Panc1 (cell line): Measurements from ENCODE around the gene EFCC1. TPM values are rescaled to one million over a fixed set of nuclear protein-coding genes. Genes with fewer than 3 reads are reported as not detected.
A peak's percentile ranks its signal among the peaks of the same experiment; 100 is the strongest.

Experiments used
- ATAC-seq: fragments of 200-7000 bp; cut with Tn5 transposase; 2 replicates; pipeline ENCODE4 v1.9.1; 2020; ENCODE audit warnings: mild to moderate bottlenecking, moderate library complexity
- BruUV-seq: library from RNA; stranded (reverse); fragments of 400-500 nt; replicated peaks from 2 replicates; lab custom pipeline; 2021; lab: Mats Ljungman, UMichigan
- CTCF ChIA-PET: fragments of 300-600 bp; sonication (Branson Sonifier 250); formaldehyde crosslinking; loops from one replicate; lab custom pipeline; 2022; ENCODE audit warnings: antibody characterized with exemption; lab: Charles Lee
- POLR2A ChIA-PET: fragments of 300-600 bp; sonication (Branson Sonifier 250); formaldehyde crosslinking; loops from one replicate; lab custom pipeline; 2022; ENCODE audit warnings: antibody characterized with exemption; lab: Charles Lee
- DNase-seq: peaks from one replicate; pipeline ENCODE4 v3.0.0-alpha.2; 2010; ENCODE audit warnings: low read depth, low spot score
- H3K27ac ChIP-seq: 2 replicates; pipeline ENCODE4 v1.5.1; 2011; ENCODE audit warnings: mild to moderate bottlenecking, low read length, inconsistent platforms
- H3K27me3 ChIP-seq: fragments of 200-500 bp; sonication (Bioruptor generic); 2 replicates; pipeline ENCODE4 v1.6.0; 2014; ENCODE audit warnings: low read length, inconsistent platforms; ENCODE audit not compliant: control insufficient read depth, insufficient read depth
- H3K36me3 ChIP-seq: fragments of 200-500 bp; sonication (Bioruptor generic); 2 replicates; pipeline ENCODE4 v1.5.1; 2014; ENCODE audit warnings: inconsistent platforms, mild to moderate bottlenecking, low read length, moderate library complexity; ENCODE audit not compliant: control insufficient read depth, insufficient read depth
- H3K4me1 ChIP-seq: 2 replicates; pipeline ENCODE4 v1.5.1; 2011; ENCODE audit warnings: inconsistent platforms, mild to moderate bottlenecking, low read length, moderate library complexity; ENCODE audit not compliant: control insufficient read depth, insufficient read depth
- H3K4me3 ChIP-seq, 2 experiments: 2 replicates each; pipeline ENCODE4 v1.5.1; 2011 to 2012; ENCODE audit warnings: low read depth in 2 of 2, low read length in 2 of 2, mild to moderate bottlenecking in 2 of 2, inconsistent platforms in 1 of 2, moderate library complexity in 1 of 2
- H3K9me3 ChIP-seq: fragments of 200-500 bp; sonication (Bioruptor generic); 2 replicates; pipeline ENCODE4 v1.5.1; 2014; ENCODE audit warnings: low read depth, mild to moderate bottlenecking, inconsistent platforms, low read length, moderate library complexity; ENCODE audit not compliant: control insufficient read depth, insufficient read depth
- CTCF ChIP-seq: fragments of 450-650 bp; IDR thresholded peaks from 2 replicates; pipeline ENCODE4 v1.5.1; 2017; ENCODE audit warnings: mild to moderate bottlenecking
- POLR2AphosphoS5 ChIP-seq: IDR thresholded peaks from 2 replicates; pipeline ENCODE4 v1.6.1; 2012; ENCODE audit warnings: mild to moderate bottlenecking, low read depth, low read length, moderate library complexity
- REST ChIP-seq, 2 experiments: IDR thresholded peaks; 2 replicates each; pipeline ENCODE4 v1.6.1; 2011 to 2012; ENCODE audit warnings: low read depth in 2 of 2, control low read depth in 1 of 2, low read length in 1 of 2, mild to moderate bottlenecking in 1 of 2, moderate library complexity in 1 of 2; ENCODE audit not compliant: insufficient read depth in 1 of 2
- SIN3A ChIP-seq: IDR thresholded peaks from 2 replicates; pipeline ENCODE4 v1.6.1; 2012; ENCODE audit warnings: low read depth, mild to moderate bottlenecking, low read length, moderate library complexity, borderline replicate concordance; ENCODE audit not compliant: insufficient read depth
- TCF7L2 ChIP-seq: IDR thresholded peaks from 2 replicates; pipeline ENCODE4 v1.6.1; 2011; ENCODE audit warnings: mild to moderate bottlenecking, low read depth, low read length, inconsistent platforms
- in situ Hi-C: cut with HindIII; loops from 2 replicates; pipeline ENCODE4 v1.10.0; 2016; ENCODE audit warnings: low sequenced_read_pairs, low pct_unique_long_range_greater_than_20kb
- intact Hi-C: fragments of 100-400 bp; cut with micrococcal nuclease; formaldehyde crosslinking; loops from one replicate; pipeline ENCODE4 v1.10.0; 2022; ENCODE audit not compliant: unreplicated experiment
- total RNA-seq: library from RNA; stranded (reverse); gene quantifications from one replicate; pipeline ENCODE4 v1.2.1, GENCODE V29; 2021; ENCODE audit not compliant: unreplicated experiment

EFCC1 gene
- total RNA-seq, 1 experiment from 2014 or later: 0.15 TPM

DNA sequence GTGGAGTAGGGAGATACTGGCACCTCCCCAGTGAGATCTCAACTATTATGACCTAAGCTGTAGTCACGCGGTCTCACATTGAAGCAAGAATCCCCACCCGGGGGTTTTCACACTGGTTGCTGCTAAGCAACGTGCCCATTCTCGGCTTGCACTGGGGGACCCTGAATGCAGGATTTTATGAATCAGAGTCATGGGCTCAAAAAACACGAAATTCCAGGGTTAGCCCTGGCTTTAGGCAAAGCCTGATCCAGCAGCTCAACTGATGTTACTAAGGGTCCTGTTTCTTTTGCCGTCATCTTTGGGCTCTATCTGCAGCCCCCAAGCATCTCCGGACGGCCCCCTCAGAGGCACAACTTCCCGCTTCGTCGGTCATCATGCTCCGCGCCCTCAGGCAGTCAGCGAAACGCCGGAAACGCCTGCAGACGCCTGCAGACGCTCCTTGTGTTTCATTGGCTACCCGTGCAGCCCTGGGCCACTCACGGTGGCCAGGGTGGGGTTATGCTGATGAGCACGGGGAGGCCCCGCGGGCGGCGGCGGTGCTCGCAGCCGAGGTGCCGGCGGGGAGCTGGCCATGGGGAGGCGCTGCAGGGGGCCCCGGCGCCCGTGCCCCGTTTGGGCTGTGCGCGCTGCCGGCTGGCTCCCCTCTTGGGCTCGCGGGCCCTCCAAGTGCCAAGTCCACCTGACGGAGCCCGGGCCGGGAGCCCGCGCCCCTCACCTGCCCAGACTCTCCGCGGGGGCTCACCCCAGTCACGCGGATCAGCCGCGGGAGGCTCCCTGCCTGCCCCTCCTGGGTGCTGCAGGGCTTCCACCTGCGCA is 25.8 kb downstream of the EFCC1 start:
- intact Hi-C loops: loop anchor here (10.0 kb wide), 1 partner anchor 218 kb away; the partner anchor contains the start of gene COPG1

More for the DNA sequence above, 25.8 kb downstream of the EFCC1 start:
- Histone ChIP-seq H3K36me3 (no peaks in the 10 kb centered on the region), H3K27ac (peak overlapping the region; percentile 80), H3K27me3 (no peaks in the 10 kb centered on the region), H3K4me3 (peak overlapping the region; percentile 53 to 64), H3K9me3 (no peaks in the 10 kb centered on the region), H3K4me1 (peaks cover 14% of the 10 kb centered on the region)
- DNase-seq (peak; percentile 52), ATAC-seq (peak; percentile 98)
- in situ Hi-C loops: no loop called here
- POLR2A ChIA-PET: interaction anchor here (0.6 kb wide), 2 partner anchors 42 to 132 kb away, joined by 4 to 11 read pairs; no protein-coding TSS in a partner anchor
- TF ChIP-seq SIN3A (no peak), POLR2AphosphoS5 (peak; percentile 56; the same call in 1 of the 2 replicates), TCF7L2 (peak; percentile 41; the same call in 1 of the 2 replicates), CTCF (peak; percentile 96), REST (IDR thresholded peaks at IDR 0.05; ENCODE audit: insufficient read depth in 1 of 2, low read depth in 2 of 2, low read length in 1 of 2) (no peak)
- BruUV-seq: no TSS peak
- CTCF ChIA-PET: interaction anchor here (0.5 to 2.9 kb wide), 4 partner anchors 23 to 90 kb away, joined by 3 to 12 read pairs (median 7); no protein-coding TSS in a partner anchor
